Smooth muscle cell (in vitro differentiated cells): ENCODE measurements around the gene OR2L5. TPM values are rescaled to one million over a fixed set of nuclear protein-coding genes. Genes with fewer than 3 reads are reported as not detected.

Experiments
- DNase-seq: peaks from one replicate; lab custom pipeline; 2025; ENCODE audit not compliant: unreplicated experiment; lab: John Stamatoyannopoulos, UW
- H2AFZ ChIP-seq: fragments of 200-600 bp; sonication (generic); 2 replicates; pipeline ENCODE4 v1.6.0; 2016; ENCODE audit warnings: antibody characterized with exemption, low read depth, mild to moderate bottlenecking
- H3F3A ChIP-seq: fragments of 200-600 bp; sonication (generic); 2 replicates; pipeline ENCODE4 v1.6.0; 2017; ENCODE audit warnings: antibody characterized with exemption, low read depth
- H3K27ac ChIP-seq: fragments of 200-600 bp; sonication (generic); 2 replicates; pipeline ENCODE4 v1.5.1; 2016; ENCODE audit warnings: low read depth, mild to moderate bottlenecking
- H3K27me3 ChIP-seq: fragments of 200-600 bp; sonication (generic); 2 replicates; pipeline ENCODE4 v1.6.1; 2016; ENCODE audit warnings: low read depth, mild to moderate bottlenecking
- H3K36me3 ChIP-seq: fragments of 200-600 bp; sonication (generic); 2 replicates; pipeline ENCODE4 v1.5.1; 2016; ENCODE audit warnings: low read depth
- H3K4me1 ChIP-seq: fragments of 200-600 bp; sonication (generic); 2 replicates; pipeline ENCODE4 v1.5.1; 2016; ENCODE audit warnings: low read depth
- H3K4me2 ChIP-seq: fragments of 200-600 bp; sonication (generic); 2 replicates; pipeline ENCODE4 v1.6.0; 2016; ENCODE audit warnings: mild to moderate bottlenecking
- H3K4me3 ChIP-seq: fragments of 200-600 bp; sonication (generic); 2 replicates; pipeline ENCODE4 v1.5.1; 2016; ENCODE audit warnings: mild to moderate bottlenecking
- H3K79me2 ChIP-seq: fragments of 200-600 bp; sonication (generic); 2 replicates; pipeline ENCODE4 v1.6.0; 2016; ENCODE audit warnings: low read depth, mild to moderate bottlenecking
- H3K9ac ChIP-seq: fragments of 200-600 bp; sonication (generic); 2 replicates; pipeline ENCODE4 v1.6.0; 2016; ENCODE audit warnings: low read depth
- H3K9me3 ChIP-seq: fragments of 200-600 bp; sonication (generic); replicated peaks from 2 replicates; pipeline ENCODE4 v1.5.1; 2016; ENCODE audit warnings: low read depth
- H4K20me1 ChIP-seq: fragments of 200-600 bp; sonication (generic); 2 replicates; pipeline ENCODE4 v1.6.0; 2016; ENCODE audit warnings: low read depth
- WGBS: methylation state at CpG from one replicate; pipeline ENCODE4 v1.1.7; 2016; ENCODE audit warnings: low lambda C conversion rate; 5-methylcytosine and 5-hydroxymethylcytosine counted together
- polyA plus RNA-seq: library from polyadenylated mRNA; unstranded; fragments of >200 nt; fragmentation: Nextera tagmentation; extraction: Ambion mirVana; gene quantifications from 2 replicates; pipeline ENCODE4 v1.2.1, GENCODE V29; 2016
- total RNA-seq: library from RNA; depleted of rRNA; stranded (reverse); fragments of >200 nt; gene quantifications from 2 replicates; pipeline ENCODE4 v1.2.3, GENCODE V29; 2014
- TF ChIP-seq, protein P1 (sequence below): fragments of 200-600 bp; sonication (generic); IDR thresholded peaks from 2 replicates; pipeline ENCODE4 v1.5.1; 2017; ENCODE audit warnings: borderline replicate concordance, mild to moderate bottlenecking, antibody characterized with exemption; ENCODE audit not compliant: insufficient read depth, poor library complexity, severe bottlenecking

Gene OR2L5
- total and polyA plus RNA-seq, 2 experiments from 2014 or later, result not detected

DNA sequence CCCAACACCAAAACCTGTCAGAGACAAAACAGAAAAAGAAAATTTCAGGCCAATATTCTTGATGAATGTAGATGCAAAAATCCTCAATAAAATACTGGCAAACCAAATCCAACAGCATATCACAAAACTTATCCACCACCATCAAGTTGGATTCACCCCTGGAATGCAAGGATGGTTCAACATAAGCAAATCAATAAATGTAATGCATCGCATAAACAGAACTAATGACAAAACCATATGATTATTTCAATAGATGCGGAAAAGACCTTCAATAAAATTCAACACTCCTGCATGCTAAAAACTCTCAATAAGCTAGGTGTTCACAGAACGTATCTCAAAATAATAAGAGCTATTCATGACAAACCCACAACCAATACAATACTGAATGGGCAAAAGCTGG lies 3.8 kb upstream of the OR2L5 start:
- Histone ChIP-seq H3F3A (no peaks in the 10 kb centered on the region), H4K20me1 (no peaks in the 10 kb centered on the region), H3K27ac (no peak overlapping the region), H3K36me3 (no peaks in the 10 kb centered on the region), H3K4me3 (no peak overlapping the region), H2AFZ (no peak overlapping the region), H3K4me2 (no peak overlapping the region), H3K4me1 (no peaks in the 10 kb centered on the region), H3K9ac (no peak overlapping the region), H3K27me3 (no peaks in the 10 kb centered on the region), H3K79me2 (no peaks in the 10 kb centered on the region), H3K9me3 (peaks cover 19% of the 10 kb centered on the region)
- TF ChIP-seq, protein P1, sequence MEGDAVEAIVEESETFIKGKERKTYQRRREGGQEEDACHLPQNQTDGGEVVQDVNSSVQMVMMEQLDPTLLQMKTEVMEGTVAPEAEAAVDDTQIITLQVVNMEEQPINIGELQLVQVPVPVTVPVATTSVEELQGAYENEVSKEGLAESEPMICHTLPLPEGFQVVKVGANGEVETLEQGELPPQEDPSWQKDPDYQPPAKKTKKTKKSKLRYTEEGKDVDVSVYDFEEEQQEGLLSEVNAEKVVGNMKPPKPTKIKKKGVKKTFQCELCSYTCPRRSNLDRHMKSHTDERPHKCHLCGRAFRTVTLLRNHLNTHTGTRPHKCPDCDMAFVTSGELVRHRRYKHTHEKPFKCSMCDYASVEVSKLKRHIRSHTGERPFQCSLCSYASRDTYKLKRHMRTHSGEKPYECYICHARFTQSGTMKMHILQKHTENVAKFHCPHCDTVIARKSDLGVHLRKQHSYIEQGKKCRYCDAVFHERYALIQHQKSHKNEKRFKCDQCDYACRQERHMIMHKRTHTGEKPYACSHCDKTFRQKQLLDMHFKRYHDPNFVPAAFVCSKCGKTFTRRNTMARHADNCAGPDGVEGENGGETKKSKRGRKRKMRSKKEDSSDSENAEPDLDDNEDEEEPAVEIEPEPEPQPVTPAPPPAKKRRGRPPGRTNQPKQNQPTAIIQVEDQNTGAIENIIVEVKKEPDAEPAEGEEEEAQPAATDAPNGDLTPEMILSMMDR, result no peak
- WGBS, result 68% methylated on average over 3 of the region's 3 CpGs
- DNase-seq, result no peak

DNA sequence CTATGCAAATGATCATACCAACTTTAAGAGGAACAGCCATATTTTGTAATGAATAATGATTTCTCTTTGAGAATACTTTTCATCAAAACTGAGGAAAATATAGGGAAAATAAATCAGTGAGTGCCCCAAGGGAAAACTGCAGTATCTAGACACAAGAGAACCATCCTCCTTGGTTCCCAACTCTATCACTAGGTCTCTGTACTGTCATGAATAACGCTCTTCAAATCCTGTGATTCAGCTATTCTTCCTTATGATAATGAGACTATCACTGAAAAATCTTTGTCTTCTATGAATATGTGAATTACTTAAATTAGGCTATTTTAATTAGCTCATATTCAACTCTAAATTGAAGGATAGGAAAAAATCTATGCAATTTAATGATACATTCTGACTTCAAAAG lies 2.3 kb downstream of the OR2L5 start:
- Histone ChIP-seq H2AFZ (no peak overlapping the region), H4K20me1 (no peaks in the 10 kb centered on the region), H3K27me3 (no peaks in the 10 kb centered on the region), H3K9me3 (peaks cover 22% of the 10 kb centered on the region), H3K79me2 (no peaks in the 10 kb centered on the region), H3K9ac (no peak overlapping the region), H3K4me1 (no peaks in the 10 kb centered on the region), H3K36me3 (no peaks in the 10 kb centered on the region), H3K4me3 (no peak overlapping the region), H3K4me2 (no peak overlapping the region), H3K27ac (no peak overlapping the region), H3F3A (no peaks in the 10 kb centered on the region)
- WGBS, result 81% methylated on average over 1 of the region's 1 CpG
- DNase-seq, result no peak
- TF ChIP-seq, protein P1, result no peak

DNA sequence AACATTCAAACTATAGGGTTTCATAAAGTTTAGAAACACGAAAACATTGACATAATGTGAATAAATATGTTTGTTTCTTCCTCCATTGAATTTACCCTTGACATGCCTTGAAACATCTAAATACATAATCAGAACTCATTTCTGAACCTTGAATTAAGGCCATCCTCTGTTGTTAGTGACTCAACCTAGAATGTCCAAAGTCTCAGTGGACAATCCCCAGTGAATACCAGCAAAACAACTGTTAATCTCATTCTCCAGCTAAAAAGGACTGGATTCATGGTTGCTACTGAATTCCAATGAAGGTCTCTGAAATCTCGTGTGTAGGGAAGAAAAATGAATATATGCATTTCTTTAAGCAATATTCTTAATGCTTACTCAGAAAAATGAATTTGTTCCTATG lies 16.3 kb downstream of the OR2L5 start, which contains the start of gene OR2L2:
Gene OR2L2 (plus strand): TSS at position 301 of the 400 bp plus-strand sequence. CDS start 8,198 bp downstream, outside the sequence.
- H4K20me1 ChIP-seq, result no peaks in the 10 kb centered on the region
- WGBS, result 38% methylated on average over 2 of the region's 2 CpGs
- no peaks in the 10 kb centered on the region for H3K4me1 ChIP-seq
- H3K27ac ChIP-seq, result no peak within 1 kb of the TSS
- H3K27me3 ChIP-seq, result no peaks in the 10 kb centered on the region
- TF ChIP-seq, protein P1, result no peak
- no peak within 1 kb of the TSS for H3K4me2 ChIP-seq
- no peak within 1 kb of the TSS for H2AFZ ChIP-seq
- H3K79me2 ChIP-seq, result no peaks in the 10 kb centered on the region
- H3K9me3 ChIP-seq, result peaks cover 19% of the 10 kb centered on the region
- H3K9ac ChIP-seq, result no peak within 1 kb of the TSS
- H3F3A ChIP-seq, result no peaks in the 10 kb centered on the region
- no peak for DNase-seq
- no peaks in the 10 kb centered on the region for H3K36me3 ChIP-seq
- no peak within 1 kb of the TSS for H3K4me3 ChIP-seq

DNA sequence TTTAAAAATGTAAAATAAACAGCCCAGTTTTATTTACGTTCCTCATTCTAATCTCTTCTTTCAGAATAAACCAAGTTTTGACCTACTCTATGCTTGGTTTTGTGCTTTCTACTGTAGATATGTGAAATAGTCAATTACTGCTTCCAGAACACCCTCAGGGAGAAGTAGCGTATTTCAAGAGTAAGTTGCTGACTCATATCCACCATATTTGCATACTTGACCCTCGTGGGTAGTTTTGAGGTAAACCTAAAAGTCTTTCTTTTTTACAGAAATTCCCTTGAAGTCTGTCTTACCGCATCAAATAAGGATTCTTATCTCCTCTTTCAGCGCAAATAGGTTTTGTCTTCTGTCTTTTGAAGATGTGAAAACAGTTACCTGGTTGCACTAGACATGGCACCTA lies 31.7 kb downstream of the OR2L5 start:
- no peaks in the 10 kb centered on the region for H3K36me3 ChIP-seq
- H3K9me3 ChIP-seq, result no peaks in the 10 kb centered on the region
- TF ChIP-seq, protein P1, result no peak
- no peak overlapping the region for H3K9ac ChIP-seq
- 66% methylated on average over 5 of the region's 5 CpGs for WGBS
- H4K20me1 ChIP-seq, result no peaks in the 10 kb centered on the region
- no peaks in the 10 kb centered on the region for H3F3A ChIP-seq
- H3K4me2 ChIP-seq, result no peak overlapping the region
- H2AFZ ChIP-seq, result no peak overlapping the region
- H3K4me1 ChIP-seq, result no peaks in the 10 kb centered on the region
- no peaks in the 10 kb centered on the region for H3K79me2 ChIP-seq
- H3K27me3 ChIP-seq, result no peaks in the 10 kb centered on the region
- no peak overlapping the region for H3K4me3 ChIP-seq
- H3K27ac ChIP-seq, result no peak overlapping the region
- DNase-seq, result no peak
